Measurements from ENCODE around the gene RABEP1.

- TF ChIP-seq, protein P1, sequence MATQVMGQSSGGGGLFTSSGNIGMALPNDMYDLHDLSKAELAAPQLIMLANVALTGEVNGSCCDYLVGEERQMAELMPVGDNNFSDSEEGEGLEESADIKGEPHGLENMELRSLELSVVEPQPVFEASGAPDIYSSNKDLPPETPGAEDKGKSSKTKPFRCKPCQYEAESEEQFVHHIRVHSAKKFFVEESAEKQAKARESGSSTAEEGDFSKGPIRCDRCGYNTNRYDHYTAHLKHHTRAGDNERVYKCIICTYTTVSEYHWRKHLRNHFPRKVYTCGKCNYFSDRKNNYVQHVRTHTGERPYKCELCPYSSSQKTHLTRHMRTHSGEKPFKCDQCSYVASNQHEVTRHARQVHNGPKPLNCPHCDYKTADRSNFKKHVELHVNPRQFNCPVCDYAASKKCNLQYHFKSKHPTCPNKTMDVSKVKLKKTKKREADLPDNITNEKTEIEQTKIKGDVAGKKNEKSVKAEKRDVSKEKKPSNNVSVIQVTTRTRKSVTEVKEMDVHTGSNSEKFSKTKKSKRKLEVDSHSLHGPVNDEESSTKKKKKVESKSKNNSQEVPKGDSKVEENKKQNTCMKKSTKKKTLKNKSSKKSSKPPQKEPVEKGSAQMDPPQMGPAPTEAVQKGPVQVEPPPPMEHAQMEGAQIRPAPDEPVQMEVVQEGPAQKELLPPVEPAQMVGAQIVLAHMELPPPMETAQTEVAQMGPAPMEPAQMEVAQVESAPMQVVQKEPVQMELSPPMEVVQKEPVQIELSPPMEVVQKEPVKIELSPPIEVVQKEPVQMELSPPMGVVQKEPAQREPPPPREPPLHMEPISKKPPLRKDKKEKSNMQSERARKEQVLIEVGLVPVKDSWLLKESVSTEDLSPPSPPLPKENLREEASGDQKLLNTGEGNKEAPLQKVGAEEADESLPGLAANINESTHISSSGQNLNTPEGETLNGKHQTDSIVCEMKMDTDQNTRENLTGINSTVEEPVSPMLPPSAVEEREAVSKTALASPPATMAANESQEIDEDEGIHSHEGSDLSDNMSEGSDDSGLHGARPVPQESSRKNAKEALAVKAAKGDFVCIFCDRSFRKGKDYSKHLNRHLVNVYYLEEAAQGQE (IDR thresholded peaks at IDR 0.05; ENCODE audit: insufficient read depth in 1 of 2, low read depth in 2 of 2, low read length in 2 of 2), result no peak
- no peak for TF ChIP-seq POLR2AphosphoS5 (IDR thresholded peaks at IDR 0.05; ENCODE audit: low read depth, low read length)
Observed at GRCh38 chr17:5262416-5262991, 19.6 kb upstream of the RABEP1 start.
